Right renal pelvis (tissue), 4 donors: ENCODE results near the gene AEBP1. TPM values are rescaled to one million over a fixed set of nuclear protein-coding genes. Genes with fewer than 3 reads are reported as not detected.

Experiments
- DNase-seq, 4 donors: peaks; one replicate each; pipeline ENCODE4 v3.0.0-alpha.2; 2013; ENCODE audit warnings: low read depth in 4 of 4, low spot score in 3 of 4, missing footprints in 1 of 4
- polyA plus RNA-seq, 4 donors: library from polyadenylated mRNA; unstranded; fragments of 120-200 nt; gene quantifications; one replicate each; pipeline ENCODE4 v1.2.1, GENCODE V29; 2013; ENCODE audit not compliant: insufficient read length in 4 of 4

Gene AEBP1
- 10 to 100 TPM; 55.4 to 75.0 (median 67.7) TPM for polyA plus RNA-seq

DNA sequence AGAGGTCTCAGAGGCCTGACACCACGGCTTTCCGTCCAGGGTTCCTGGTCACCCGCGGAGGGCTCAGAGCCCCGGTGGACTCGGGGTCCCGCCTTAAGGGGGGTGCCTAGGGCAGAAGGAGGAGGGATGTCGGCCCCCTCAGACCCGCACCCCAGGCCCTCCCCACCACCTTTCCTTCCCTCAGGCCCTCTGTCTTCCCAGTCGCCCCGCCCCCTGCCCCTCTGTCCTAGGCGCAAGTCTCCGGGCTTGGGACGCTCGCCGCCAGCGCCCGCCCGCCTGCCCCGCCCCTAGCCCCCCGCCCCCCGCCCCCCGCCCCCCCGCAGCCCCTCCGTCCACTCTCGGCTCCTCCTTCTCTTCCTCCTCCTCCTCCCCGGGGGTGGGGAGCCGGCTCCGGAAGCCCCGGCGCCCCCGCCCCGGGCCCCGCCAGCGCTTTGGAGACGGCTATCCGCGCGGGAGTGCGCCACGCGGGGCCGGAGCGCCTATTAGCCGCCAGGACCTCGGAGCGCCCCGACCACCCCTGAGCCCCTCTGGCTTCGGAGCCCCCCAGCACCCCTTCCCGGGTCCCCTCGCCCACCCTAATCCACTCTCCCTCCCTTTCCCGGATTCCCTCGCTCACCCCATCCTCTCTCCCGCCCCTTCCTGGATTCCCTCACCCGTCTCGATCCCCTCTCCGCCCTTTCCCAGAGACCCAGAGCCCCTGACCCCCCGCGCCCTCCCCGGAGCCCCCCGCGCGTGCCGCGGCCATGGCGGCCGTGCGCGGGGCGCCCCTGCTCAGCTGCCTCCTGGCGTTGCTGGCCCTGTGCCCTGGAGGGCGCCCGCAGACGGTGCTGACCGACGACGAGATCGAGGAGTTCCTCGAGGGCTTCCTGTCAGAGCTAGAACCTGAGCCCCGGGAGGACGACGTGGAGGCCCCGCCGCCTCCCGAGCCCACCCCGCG lies at the start of gene AEBP1:
Gene AEBP1 (plus strand): TSS at position 423 of the 937 bp plus-strand sequence. CDS start 321 bp downstream, at position 744.
- no peak for DNase-seq

DNA sequence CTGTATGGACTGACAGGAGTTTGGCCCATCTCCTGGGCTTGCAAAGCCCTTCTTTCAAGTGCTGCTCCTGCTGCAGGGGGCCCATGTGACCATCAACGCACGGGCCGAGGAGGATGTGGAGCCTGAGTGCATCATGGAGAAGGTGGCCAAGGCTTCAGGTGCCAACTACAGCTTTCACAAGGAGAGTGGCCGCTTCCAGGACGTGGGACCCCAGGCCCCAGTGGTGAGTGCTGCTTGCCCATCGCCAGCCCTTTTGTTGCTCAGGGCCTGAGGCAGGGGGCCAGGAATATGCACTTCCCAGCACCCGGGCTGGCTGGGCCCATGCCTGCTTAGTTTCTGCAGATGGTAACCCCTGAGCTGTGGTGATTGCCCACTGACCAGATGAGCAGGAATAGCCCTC lies 47.5 kb upstream of the AEBP1 start:
- DNase-seq, result no peak

DNA sequence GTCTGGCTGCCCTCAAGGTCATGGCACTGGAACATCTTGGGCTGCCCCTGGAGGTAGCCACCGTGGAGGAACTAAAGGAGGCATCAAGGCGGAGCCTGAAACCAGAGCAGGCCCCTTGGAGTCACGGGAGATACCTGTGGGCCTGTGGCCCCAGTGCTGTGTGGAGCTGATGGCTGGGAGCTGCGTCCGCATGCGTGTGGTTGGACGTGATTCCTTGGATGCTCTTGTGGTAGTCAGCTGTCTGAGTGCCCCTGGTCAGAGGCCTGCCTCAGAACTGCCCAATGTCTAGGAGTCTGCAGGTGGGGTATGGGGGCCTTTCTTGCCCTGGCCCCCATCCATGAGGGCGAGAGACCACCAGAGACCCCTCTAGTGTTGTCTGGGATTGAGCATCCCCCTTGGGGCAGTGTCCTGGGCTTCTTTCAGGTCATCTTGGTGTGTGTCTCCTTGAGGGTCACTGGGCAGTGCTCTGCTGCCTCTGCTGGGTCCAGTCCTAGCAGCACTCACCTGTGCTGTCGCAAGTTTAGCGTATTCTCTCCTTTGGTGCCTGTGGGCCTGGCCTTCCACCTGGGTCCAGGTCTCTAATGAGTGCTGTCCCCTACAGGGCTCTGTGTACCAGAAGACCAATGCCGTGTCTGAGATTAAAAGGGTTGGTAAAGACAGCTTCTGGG lies 46.8 kb upstream of the AEBP1 start:
- no peak for DNase-seq

DNA sequence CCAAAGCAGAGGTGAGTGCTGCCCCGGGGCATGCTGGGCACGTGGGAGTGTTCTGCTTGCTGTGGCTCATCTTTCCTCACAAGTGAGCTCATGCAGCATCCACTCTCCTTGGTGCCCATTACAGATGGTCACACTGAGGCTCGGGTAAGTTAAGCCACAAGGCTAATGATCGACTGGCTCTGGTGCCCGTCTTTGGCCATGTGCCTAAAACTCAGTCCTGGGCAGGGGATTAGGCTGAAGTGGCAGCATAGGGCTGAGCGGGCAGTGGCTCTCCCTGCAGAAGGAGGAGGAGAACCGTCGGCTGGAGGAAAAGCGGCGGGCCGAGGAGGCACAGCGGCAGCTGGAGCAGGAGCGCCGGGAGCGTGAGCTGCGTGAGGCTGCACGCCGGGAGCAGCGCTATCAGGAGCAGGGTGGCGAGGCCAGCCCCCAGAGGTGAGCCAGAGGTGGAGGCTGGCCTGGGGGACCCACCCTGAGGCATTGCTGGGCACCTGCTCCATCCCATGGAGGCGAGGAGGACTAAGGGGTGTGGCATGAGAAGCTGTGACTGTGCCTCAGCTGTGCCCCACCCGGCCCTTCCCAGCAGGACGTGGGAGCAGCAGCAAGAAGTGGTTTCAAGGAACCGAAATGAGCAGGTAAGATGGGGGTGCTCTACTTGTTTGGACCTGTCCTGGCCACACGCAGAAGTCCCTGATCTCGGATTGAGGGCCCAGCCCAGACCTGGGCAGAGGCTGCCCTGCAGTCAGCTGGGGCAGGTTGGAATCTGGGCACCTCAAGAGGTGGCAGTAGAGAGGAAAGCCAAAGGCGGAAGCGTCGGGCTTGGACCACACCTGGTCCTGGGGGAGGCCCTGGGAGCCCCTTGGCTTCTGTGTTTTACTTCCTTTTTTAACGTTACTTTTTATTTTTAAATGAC lies 46.0 kb upstream of the AEBP1 start:
- DNase-seq, result no peak

DNA sequence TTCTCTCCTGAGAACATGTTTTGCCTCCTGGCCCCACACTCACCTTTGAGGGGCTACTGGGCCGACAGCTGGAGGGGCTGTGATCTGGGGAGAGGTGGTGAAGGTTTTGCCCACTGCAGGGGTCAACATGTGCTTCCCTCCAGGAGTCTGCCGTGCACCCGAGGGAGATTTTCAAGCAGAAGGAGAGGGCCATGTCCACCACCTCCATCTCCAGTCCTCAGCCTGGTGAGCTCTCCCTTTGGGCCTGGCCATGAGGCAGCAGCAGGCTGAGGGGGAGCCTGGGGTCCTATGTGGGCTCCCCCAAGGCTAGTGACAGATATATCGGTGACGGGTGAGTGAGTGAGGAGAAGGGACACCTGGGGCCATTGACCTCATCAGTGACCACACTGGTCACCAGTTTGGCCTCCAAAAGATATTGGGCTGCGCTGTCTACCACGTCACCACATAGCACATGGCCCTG lies 45.4 kb upstream of the AEBP1 start:
- DNase-seq, result no peak

DNA sequence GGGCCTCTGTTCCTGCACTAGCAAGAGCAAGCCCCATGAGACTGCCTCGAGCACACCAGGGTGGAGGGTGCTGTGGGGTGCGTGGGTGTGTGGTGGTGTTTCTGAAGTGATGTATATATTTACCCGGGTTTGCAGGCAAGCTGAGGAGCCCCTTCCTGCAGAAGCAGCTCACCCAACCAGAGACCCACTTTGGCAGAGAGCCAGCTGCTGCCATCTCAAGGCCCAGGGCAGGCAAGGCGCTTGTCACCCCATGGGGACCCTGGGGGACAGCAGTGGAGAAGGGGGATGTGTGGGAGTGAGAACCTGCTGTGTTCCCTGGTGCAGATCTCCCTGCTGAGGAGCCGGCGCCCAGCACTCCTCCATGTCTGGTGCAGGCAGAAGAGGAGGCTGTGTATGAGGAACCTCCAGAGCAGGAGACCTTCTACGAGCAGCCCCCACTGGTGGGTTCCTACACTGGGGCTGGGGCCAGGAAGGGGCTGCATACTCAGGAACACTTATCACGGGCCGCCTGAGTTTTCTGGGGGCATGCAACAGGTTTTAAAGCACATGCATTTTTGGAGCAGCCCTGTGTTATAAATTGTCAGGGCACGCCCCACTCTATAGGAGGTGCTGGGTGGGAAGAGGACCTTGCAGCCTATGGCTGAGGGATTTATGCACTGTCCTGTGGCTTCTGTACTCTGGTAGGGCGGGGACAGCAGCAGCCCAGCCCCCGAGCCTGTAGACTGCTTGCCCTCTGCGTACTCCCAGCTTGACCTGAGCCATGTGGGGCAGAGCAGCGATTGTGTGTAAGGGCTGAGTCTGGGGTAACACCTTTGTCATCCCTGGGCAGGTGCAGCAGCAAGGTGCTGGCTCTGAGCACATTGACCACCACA lies 44.7 kb upstream of the AEBP1 start:
- no peak for DNase-seq

DNA sequence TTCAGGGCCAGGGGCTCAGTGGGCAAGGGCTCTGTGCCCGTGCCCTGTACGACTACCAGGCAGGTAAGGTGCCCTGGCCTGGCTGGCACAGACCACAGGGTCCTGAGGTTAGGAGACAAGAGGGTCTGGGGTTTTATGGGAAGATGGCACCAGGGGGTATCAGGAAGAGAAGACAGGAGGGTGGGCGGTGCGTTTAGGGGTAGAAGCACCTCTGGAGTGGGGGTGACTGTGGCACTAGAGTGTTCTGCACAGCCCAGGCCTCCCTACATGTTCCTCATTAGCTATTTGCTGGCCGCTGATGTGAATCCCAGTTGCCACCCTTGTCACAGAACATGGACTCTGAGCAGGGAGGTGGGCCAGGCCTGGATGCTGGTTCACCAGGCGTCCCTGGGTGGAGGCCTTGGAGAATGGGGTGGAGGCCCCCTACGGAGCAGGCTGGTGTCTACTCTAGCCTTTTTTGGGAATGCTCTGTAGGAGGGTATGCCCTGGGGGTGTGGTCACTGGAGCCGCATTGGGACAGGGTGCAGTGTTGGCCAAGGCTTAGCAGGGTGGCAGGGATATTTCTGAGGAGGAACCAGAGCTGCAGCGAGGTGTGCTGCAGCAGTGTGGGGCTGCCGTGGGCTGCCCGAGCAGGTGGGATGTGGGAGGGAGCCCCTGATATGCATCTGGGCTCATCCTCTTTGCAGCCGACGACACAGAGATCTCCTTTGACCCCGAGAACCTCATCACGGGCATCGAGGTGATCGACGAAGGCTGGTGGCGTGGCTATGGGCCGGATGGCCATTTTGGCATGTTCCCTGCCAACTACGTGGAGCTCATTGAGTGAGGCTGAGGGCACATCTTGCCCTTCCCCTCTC lies 43.8 kb upstream of the AEBP1 start:
- DNase-seq, result no peak

DNA sequence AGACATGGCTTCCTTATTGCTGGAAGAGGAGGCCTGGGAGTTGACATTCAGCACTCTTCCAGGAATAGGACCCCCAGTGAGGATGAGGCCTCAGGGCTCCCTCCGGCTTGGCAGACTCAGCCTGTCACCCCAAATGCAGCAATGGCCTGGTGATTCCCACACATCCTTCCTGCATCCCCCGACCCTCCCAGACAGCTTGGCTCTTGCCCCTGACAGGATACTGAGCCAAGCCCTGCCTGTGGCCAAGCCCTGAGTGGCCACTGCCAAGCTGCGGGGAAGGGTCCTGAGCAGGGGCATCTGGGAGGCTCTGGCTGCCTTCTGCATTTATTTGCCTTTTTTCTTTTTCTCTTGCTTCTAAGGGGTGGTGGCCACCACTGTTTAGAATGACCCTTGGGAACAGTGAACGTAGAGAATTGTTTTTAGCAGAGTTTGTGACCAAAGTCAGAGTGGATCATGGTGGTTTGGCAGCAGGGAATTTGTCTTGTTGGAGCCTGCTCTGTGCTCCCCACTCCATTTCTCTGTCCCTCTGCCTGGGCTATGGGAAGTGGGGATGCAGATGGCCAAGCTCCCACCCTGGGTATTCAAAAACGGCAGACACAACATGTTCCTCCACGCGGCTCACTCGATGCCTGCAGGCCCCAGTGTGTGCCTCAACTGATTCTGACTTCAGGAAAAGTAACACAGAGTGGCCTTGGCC lies 43.0 kb upstream of the AEBP1 start:
- no peak for DNase-seq

DNA sequence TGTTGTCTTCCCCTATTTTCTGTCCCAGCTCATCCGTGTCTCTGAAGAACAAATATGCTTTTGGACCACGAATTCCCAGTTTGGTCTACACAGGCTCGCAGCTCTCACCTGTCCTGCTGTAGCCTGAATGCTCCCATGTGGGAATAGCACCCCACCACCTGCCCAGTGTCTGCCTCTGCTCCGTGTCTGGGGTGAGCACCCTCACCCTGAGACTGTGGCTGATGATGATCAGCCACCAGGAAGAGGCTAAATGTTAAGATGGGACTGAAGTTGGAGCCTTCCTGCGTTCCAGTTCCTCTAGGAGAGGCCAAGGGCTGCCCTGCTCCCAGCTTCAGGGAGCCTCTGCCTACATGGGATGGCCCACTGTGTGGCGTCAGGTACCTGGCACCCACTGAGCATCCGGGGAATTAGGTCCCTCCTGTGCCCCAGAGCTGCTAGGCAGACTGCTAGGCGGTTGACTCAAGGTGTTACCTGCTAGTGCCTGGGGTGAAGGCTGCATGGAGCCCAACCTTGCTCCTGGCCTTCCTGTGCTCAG lies 42.4 kb upstream of the AEBP1 start:
- no peak for DNase-seq

DNA sequence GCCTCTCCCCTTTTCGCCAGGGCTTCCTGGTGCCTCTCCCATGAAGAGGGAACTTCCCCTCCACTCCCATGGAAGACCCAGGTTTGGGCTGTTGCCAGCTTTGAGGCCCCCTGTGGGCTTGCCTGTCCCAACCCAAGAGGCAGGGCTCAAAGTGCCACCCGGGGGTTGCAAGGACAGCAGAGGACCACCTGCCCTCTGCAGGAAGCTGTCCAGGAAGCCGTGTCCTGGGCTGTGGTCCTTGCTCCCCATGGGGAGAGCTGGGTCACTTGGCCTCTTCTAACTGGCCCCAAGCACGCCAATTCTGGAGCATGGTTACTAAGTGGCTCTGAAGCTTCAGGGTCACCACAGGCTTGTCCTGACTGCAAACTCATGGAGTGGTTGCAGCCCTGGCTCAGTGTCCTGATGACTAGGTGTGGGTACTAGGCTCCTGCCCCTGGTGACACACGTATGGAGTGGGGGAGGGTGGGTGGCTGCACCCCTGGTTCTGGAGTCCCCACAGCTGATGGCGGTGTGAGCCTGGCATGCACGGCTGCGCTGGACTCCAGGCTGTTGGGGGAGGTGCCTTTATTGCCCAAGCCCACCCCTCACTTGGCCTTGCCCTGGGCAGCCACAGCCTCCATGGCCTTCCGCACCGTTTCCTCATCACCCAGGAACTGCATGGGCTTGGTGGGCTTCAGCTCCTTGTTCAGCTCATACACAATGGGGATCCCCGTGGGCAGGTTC lies 41.8 kb upstream of the AEBP1 start:
- DNase-seq, result no peak

DNA sequence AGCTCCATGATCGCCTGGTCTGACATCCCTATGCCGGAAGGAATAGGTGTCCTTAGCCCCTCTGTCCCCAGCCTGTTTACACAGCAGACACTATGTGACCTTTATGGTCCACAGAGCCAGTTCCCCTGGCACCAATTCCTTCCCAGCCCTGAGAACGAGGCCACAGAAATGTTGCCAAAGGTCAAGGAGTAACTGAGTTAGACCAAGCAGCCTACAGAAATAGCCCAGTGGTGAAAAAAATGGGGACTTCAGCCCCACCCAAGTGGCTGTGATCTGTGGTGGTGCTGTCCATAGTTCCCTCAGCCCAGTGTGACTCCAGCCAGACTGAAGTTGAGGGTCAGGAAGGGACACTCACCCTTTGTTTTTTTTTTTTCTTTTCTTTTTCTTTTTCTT lies 41.2 kb upstream of the AEBP1 start:
- no peak for DNase-seq

DNA sequence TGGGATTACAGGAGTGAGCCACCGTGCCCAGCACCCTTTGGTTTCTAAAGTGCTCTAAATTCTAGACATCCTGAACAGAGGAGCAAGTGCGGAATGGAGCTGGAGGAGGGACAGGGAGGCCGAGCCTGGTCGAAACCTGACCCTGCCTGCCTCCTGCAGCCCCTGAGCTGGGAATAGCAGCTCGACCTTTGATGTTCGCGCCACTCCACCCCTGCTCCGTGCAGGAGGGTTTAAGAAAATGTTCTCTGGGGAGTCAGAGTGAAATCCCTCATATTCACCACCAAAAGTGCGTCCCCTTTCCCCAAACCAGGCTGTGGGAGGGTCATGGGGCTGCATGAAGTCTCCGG lies 40.6 kb upstream of the AEBP1 start:
- DNase-seq, result no peak

DNA sequence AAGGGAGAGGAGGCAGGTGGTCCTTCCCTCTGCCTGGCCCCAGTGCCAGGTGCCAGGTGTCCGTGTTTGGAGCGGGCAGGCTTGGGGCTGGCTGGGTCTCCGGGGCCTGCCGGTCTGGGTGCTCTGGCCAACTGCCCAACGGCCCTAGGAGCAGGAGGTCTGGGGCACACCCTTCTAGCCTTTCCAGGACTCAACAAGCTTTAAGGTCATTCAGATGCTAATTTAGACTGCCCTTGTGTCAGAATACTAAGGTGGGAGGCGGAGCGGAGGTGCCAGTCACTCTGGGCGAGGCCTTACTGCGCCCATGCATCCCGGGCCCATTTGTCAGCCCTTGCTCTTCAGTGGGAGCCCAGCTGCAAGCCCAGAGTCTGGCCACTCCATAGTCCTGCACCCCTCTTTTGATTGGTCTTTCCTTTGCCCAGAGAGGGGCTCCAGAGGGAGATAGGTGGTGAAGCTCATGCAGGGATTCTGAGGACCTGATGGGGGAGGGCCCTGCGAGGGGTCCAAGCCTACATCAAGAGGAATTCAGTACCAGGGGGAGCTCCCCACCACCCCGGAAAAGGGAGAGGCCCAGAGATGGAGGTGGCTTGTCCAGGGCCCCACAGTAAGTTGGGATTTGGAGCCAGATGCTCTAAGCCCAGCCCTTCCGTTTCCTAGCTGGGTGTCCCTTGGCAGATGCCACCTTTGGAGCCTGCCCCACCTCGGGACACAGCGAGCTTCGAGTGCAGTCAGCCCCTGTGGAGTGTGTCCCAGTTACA lies 40.1 kb upstream of the AEBP1 start:
- no peak for DNase-seq

DNA sequence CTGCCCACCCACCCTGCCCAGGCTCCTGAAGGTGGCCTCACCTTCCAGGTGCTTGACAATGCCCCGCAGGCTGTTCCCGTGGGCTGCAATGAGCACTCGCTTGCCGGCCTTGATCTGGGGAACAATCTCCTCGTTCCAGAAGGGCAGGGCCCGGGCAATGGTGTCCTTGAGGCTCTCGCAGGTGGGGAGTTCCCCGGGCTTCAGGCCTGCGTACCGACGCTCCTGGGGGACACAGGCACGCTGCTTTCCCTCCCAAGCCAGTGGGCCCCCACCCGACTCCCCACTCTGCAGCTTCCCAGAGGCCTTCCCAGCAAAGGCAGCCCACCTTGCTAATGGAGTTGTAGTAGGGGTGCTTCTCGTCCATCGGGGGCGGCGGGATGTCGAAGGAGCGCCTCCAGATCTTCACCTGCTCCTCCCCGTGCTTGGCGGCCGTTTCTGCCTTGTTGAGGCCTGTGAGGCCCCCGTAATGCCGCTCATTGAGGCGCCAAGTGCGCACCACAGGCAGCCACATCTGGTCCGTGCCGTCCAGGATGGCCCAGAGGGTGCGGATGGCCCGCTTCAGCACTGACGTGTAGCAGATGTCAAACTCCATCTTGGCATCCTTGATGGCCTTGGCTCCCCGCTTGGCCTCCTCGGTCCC lies 39.2 kb upstream of the AEBP1 start:
- DNase-seq, result no peak

DNA sequence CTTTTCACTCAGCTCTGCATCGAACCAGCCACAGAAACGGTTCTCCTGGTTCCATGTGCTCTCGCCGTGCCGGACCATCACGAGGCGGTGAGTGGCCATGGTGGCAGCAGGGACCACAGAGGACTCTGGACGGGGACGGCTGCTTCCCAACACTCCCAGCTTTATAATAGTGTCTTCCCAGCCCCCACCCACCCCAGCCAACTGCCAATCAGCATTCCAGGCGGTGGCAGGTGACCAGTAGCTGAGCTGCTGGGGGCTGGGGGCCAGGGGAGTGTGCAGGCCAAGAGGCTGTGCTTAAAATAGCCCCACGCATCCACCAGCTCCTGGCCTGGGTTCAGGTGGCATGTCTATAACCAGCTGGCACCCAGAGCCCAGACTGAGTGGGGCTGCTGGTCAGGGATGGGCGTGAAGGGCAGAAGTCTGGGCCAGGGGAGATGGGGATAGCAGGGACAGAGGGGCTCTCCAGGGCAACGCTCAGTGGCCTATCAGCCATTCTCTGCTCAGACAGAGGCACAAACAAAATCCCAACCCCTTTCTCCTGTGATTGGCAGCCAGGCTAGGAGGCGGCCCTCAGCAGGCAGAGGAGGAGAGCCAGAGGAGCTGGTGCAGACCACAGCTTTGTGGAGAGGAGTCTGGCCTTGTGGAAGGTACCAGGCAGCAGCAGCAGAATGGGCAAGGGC lies 38.6 kb upstream of the AEBP1 start, which contains the start of gene PGAM2:
Gene PGAM2 (minus strand): TSS at position 137 of the 680 bp plus-strand sequence. CDS start 38 bp downstream, at position 99.
- DNase-seq, result no peak

DNA sequence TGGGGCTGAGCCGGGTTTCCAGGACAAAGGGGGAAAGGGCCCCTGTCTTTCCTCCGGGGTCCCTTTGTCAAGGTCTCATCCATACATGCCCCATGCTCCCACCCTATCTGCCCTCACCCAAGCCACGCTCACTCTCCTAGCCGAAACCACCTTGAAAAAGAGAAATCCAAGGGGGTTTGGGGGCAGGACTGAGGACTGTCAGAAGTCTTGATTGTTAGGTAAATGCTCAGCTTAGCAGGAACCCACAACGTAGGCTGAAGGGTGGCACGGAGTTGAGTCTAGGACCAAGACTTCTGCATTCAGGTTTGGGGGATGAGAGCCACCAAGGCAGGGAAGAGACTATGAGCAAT lies 38.1 kb upstream of the AEBP1 start:
- no peak for DNase-seq
